Esophagus squamous epithelium (tissue), 4 donors: ENCODE results near the gene RPRML.

Experiments
- CTCF ChIP-seq, 6 experiments: fragments of 450-650 bp in 4 of 6; fragments of 200-600 bp in 2 of 6; sonication (generic) in 2 of 6; IDR thresholded peaks; one replicate each; pipeline ENCODE4 v1.5.1; 2016 to 2019; ENCODE audit warnings: antibody characterized with exemption in 6 of 6, mild to moderate bottlenecking in 4 of 6, moderate library complexity in 4 of 6
- POLR2A ChIP-seq, 4 donors: fragments of 450-650 bp; IDR thresholded peaks; one replicate each; pipeline ENCODE4 v1.6.1; 2017; ENCODE audit warnings: antibody characterized with exemption in 4 of 4, mild to moderate bottlenecking in 4 of 4, moderate library complexity in 3 of 4

DNA sequence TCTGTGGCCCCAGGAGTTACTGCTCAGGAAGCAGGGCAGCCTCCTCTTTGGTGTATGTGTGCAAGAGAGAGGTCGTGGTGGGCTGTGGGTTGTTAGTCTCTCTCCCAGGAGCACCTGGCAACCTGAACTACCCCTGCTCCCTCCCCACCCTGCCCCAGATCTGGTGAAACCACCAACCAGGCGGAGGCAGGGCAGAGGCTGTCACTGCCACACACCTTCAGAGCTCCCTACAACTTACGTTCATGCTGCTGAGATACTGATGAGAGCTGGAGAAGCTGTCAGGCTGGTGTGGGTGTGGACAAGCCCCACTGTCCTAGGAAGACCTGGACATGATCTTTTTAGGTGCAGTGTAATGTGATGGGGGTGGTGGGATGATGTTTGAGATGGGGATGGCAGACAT, 31.8 kb downstream of the RPRML start:
- no peak for TF ChIP-seq CTCF (IDR thresholded peaks at IDR 0.05)
- no peak for TF ChIP-seq POLR2A (IDR thresholded peaks at IDR 0.05)
